Measurements from ENCODE around the gene NSF.
"Not testable (repeated sequence)": the region's sequence is repeated elsewhere in the genome, so short reads cannot be mapped to it uniquely, and the experiment has no call there.

The NSF gene

GRCh38 chr17:46763416-46763815, 172.9 kb downstream of the NSF start:
- TF ChIP-seq CTCF (conservative IDR thresholded peaks at IDR 0.05; ENCODE audit: low read length), result no peak
- DNase-seq (ENCODE audit: low read depth), result no peak
- H3K4me3 ChIP-seq (ENCODE audit: low read length), result no peak overlapping the region

- no peak for TF ChIP-seq CTCF (conservative IDR thresholded peaks at IDR 0.05; ENCODE audit: low read length)
- H3K4me3 ChIP-seq (ENCODE audit: low read length), result no peak overlapping the region
- DNase-seq (ENCODE audit: low read depth), result no peak
These were observed 173.7 kb downstream of the NSF start for GRCh38 chr17:46764000-46764708.

GRCh38 chr17:46764709-46765401, 174.4 kb downstream of the NSF start:
- H3K4me3 ChIP-seq (ENCODE audit: low read length), result no peak overlapping the region
- no peak for TF ChIP-seq CTCF (conservative IDR thresholded peaks at IDR 0.05; ENCODE audit: low read length)
- DNase-seq (ENCODE audit: low read depth), result peak; percentile 84

DNA sequence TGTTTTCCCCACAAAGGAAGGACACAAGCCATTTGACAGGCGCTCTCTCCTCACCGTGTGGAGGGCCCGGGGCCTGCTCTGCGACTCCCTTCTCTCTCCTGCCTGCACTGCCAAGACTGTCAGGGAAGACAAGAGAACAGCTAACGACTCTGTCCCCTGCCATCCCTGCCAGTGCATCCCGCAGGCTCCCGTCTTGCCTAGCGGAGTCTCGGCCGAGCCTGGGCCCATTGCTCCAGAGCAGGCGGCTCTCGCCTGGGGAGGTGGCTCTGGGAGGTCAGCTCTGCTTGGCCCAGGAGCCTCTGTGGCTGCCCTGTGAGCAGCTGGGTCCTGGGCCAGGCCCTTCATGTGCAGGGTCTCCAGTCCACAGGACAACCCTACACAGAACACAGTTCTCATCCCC, 175.0 kb downstream of the NSF start:
- TF ChIP-seq CTCF (conservative IDR thresholded peaks at IDR 0.05; ENCODE audit: low read length), result no peak
- DNase-seq (ENCODE audit: low read depth), result no peak
- H3K4me3 ChIP-seq (ENCODE audit: low read length), result no peak overlapping the region

DNA sequence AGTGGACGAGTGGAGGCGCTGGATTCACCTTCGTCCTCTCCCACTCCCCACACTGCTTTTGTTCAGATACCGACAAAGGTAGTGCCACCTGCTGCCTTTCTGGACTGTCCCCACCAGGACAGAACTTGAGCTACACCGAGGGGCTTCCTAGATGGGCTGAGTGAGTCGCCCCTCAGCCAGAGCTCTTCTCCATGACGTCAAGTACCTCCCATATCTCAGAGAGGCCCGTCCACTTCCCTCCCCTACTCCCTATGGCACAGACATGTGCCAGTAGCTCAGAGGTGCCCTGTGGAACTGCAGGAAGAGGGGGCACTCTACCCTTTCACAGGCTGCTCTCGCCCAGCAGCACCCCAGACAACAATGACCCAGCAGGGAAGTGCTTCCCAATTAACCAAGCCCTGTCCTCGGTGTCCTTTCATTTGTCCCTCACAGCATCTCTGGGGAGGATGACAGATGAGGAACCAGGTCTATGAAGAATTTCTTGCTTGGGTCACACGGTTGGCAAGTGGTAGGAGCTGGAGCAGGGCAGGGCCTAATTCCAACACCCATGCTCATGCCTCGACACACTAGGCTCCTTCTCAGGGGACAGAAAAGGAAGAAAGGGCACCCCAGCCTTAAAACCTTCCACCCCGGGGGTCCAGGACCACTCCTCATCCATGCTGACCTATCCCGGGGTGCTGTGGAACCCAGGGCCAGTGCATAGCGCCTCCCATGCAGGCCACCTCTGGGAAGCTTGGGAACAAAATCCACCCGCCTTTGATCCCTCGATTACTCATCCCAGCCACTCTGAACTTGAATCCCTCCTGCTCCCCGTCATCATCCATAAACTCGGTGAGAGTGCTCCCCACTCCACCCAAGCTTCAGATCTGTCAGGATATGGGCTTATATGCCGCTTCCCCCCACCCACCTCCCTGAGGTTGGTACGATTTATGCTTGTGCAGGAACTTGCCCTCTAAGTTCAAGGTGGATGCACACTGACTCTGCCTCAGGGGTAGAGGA, 176.3 kb downstream of the NSF start:
- no peak overlapping the region for H3K4me3 ChIP-seq (ENCODE audit: low read length)
- no peak for DNase-seq (ENCODE audit: low read depth)

GRCh38 chr17:46768540-46768870, 178.0 kb downstream of the NSF start:
- DNase-seq (ENCODE audit: low read depth), result no peak
- no peak for TF ChIP-seq CTCF (conservative IDR thresholded peaks at IDR 0.05; ENCODE audit: low read length)
- H3K4me3 ChIP-seq (ENCODE audit: low read length), result no peak overlapping the region

More for the DNA sequence above, 176.3 kb downstream of the NSF start:
- no peak for TF ChIP-seq CTCF (conservative IDR thresholded peaks at IDR 0.05; ENCODE audit: low read length)

DNA sequence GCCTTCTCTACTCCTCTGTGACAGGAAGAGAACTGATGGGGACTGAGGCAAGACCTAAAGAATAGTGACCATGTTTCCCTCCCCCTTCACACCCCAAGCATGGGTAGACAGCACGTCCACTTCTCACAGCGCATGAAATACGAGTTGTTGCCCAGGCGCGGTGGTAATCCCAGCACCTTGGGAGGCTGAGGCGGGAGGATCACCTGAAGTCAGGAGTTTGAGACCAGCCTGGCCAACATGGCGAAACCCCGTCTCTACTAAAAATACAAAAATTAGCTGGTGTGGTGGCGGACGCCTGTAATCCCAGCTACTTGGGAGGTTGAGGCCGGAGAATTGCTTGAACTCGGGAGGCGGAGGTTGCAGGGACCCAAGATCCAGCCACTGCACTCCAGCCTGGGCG, 178.4 kb downstream of the NSF start:
- not testable (repeated sequence) for DNase-seq (ENCODE audit: low read depth); H3K4me3 ChIP-seq (ENCODE audit: low read length)
